Fibroblast of pulmonary artery (primary cell): ENCODE results near the gene RASGRP3.

Source experiments
- DNase-seq: peaks from one replicate; pipeline ENCODE4 v3.0.0-alpha.2; 2010; ENCODE audit warnings: low read depth
- H3K4me3 ChIP-seq: replicated peaks from 2 replicates; pipeline ENCODE4 v1.5.1; 2011; ENCODE audit warnings: low read depth, mild to moderate bottlenecking, control low read depth, low read length, moderate library complexity
- TF ChIP-seq, protein P1 (sequence below): IDR thresholded peaks from 2 replicates; pipeline ENCODE4 v1.5.1; 2011; ENCODE audit warnings: mild to moderate bottlenecking, control low read depth, low read length, inconsistent platforms; ENCODE audit errors: missing control alignments

Gene RASGRP3

DNA sequence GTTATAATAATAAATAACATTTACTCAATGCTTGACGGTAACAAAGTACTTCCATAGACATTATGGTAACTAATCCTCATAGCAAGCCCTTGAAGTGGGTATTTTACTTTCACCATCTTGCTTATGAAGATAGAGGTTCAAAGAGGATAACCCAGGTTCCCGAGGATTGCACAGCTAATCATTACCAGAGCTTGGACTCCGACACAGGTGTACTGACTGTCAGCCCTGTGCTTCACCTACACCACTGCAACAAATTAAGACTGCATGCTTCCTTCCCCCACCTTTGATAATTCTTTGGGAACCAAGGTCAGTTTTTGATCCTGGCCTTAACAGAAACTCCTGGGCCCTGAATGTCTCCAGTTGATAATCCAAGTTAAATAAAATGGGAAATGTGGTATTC, 73.8 kb downstream of the RASGRP3 start:
- H3K4me3 ChIP-seq = no peak overlapping the region
- no peak for DNase-seq

GRCh38 chr2:33552758-33553461, 76.5 kb downstream of the RASGRP3 start:
- TF ChIP-seq, protein P1, sequence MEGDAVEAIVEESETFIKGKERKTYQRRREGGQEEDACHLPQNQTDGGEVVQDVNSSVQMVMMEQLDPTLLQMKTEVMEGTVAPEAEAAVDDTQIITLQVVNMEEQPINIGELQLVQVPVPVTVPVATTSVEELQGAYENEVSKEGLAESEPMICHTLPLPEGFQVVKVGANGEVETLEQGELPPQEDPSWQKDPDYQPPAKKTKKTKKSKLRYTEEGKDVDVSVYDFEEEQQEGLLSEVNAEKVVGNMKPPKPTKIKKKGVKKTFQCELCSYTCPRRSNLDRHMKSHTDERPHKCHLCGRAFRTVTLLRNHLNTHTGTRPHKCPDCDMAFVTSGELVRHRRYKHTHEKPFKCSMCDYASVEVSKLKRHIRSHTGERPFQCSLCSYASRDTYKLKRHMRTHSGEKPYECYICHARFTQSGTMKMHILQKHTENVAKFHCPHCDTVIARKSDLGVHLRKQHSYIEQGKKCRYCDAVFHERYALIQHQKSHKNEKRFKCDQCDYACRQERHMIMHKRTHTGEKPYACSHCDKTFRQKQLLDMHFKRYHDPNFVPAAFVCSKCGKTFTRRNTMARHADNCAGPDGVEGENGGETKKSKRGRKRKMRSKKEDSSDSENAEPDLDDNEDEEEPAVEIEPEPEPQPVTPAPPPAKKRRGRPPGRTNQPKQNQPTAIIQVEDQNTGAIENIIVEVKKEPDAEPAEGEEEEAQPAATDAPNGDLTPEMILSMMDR = no peak
- peak; percentile 57 for DNase-seq
- no peak overlapping the region for H3K4me3 ChIP-seq

More for the DNA sequence above, 73.8 kb downstream of the RASGRP3 start:
- TF ChIP-seq, protein P1 = no peak

DNA sequence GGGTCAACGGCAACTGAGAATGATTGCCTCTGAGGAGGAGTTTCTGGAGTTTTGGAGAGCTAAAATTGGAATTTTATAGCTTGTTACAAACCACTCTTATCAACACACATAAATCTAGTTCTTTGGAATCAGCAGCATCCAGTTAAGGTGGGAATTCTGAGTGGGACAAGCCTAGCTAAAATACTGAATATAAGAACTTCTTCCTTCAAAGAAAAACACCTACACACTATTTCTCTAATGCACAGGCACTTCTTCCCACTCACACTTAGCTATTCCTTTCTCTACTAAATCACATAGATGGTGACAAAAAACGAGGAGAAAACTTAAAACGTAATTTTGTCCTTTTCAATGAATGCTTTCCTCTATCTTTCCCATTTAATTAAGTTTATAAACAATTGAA, 79.2 kb downstream of the RASGRP3 start:
- DNase-seq = no peak
- no peak overlapping the region for H3K4me3 ChIP-seq
- TF ChIP-seq, protein P1 = no peak

DNA sequence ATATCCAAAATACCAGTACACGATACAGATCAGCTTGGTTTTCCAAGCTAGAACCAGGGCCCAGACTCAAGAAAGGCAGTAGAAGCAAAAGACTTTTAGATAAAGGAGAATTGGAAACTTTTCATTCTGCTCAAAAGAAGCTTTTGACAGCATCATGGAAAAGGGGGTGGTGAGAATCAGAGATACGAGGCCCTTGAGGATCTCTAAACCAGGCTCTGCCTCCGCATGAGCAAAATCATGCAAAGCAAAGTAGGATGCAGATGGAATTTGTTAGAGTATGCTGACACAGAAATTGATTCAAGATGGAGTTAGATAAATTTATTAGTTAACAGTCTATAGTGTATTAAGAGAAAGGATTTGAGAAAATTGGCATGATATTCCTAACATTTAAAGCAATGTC, 82.9 kb downstream of the RASGRP3 start:
- TF ChIP-seq, protein P1 = no peak
- H3K4me3 ChIP-seq = no peak overlapping the region
- no peak for DNase-seq

- DNase-seq = no peak
- TF ChIP-seq, protein P1 = no peak
- no peak overlapping the region for H3K4me3 ChIP-seq
These were observed 83.6 kb downstream of the RASGRP3 start for GRCh38 chr2:33560017-33560416.

GRCh38 chr2:33561872-33562271, 85.4 kb downstream of the RASGRP3 start:
- TF ChIP-seq, protein P1 = no peak
- no peak overlapping the region for H3K4me3 ChIP-seq
- DNase-seq = no peak

DNA sequence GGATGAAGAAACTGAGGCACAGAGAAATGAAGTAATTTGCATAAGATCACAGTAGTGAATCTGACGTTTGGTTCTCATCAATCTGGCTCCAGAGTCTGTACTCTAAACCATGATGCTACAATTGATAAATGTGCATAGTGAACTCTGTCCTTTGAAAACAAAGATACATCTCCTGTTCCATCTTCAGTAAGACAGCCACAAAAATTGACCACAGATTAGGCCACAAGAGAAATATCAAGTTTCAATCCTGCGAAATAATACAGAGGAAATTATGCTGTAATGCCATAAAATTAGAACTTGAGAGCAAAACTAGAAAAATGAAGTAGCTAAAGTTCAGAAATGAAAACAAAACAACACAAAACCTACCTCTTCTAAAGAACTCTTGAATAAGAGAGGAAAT, 94.2 kb downstream of the RASGRP3 start:
- TF ChIP-seq, protein P1 = no peak
- DNase-seq = no peak
- no peak overlapping the region for H3K4me3 ChIP-seq
